ENCODE measurements around the gene SLC27A1.
"Not testable (repeated sequence)": the region's sequence is repeated elsewhere in the genome, so short reads cannot be mapped to it uniquely, and the experiment has no call there.

The SLC27A1 gene

GRCh38 chr19:17541184-17541759 lies 70.9 kb downstream of the SLC27A1 start:
- DNase-seq: no peak

GRCh38 chr19:17542042-17542441 lies 71.7 kb downstream of the SLC27A1 start:
- DNase-seq: no peak

DNA sequence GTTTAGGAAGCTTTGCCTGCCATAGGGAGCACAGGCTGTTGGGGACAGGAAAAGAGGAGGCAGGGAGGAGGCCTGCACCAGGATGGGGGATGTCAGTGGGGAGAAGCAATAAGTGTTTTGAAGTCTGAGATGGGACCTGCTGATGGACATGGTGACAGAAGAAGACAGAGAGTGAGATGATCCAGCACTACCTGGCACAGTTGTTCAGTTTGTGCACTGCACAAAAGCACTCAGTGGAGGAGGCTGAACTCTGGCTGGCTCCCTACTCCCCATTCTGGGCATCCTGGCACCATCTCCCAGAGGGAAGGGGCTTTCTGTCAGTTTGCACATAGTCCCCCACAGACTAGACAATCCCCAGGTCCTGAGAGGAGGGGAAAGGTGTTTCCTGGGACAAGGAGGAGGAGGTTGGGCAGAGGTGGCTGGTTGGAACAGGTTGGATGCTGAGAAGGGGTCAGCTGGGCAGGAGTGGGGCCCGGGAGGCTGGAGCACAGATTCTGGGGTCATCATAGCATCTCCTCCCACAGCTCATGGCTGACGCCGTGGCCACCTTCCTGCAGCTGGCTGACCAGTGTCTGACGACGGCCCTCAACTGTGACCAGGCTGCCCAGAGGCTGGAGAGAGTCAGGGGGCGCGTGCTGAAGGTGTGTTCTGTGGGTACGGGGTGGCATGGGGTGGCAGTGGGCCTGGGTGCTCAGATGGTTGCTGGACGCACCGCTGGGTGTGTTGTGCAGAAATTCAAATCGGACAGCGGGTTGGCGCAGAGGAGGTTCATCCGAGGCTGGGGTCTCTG lies 72.7 kb downstream of the SLC27A1 start:
- no peak for DNase-seq

GRCh38 chr19:17543986-17544385 lies 73.7 kb downstream of the SLC27A1 start:
- DNase-seq: no peak

DNA sequence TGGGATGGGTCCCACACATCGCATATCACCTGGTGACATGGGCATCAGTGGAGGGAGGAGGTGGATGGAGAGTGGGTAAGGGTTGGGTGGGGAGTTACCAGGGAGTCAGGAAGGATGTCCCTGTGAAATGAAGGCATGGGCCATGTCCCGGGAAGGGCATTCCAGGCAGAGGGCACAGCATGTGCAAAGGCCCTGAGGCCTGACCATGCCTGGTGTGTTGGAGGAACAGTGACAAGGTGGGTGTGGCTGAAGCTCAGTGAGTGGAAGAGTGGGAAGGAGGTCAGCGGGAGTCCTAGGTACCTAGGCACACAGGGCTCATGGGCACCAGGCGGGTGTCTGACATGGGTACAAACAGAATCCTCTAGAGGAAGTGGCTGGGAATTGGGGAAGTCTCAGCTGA lies 74.1 kb downstream of the SLC27A1 start:
- DNase-seq: no peak

GRCh38 chr19:17548145-17548544 lies 77.8 kb downstream of the SLC27A1 start:
- no peak for DNase-seq

DNA sequence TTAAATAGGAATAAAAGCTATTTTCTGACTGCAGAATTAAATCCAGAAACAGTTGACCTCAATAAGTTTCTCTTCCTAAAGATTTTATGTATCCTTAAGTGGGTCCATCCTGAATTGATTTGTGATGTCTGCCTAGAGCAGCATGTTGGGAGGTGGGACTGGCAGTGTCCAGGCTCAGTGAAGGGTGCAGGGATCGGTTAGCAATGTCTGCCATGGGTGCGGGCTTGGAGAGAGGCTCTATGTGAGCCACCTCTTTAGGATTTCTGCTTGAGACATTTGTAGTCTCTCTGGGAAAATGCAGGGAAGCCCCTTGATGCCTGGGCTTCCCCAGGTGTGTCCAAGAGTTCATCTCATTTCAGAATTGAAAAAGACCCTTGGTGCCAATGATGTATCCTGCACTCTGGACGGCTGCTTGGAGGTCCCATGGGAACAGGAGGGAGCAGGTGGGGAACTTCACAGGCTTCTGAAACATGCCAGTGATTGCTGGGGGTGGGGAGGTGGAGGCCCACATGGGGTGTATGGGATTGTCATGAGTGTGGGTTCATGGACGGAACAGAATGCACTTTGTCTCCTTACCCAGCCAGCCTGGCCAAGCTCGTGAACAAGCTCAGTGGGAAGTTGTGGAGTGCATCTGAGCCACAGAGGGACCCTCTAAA lies 78.9 kb downstream of the SLC27A1 start:
- DNase-seq: no peak

GRCh38 chr19:17550076-17550667 lies 79.8 kb downstream of the SLC27A1 start:
- no peak for DNase-seq

DNA sequence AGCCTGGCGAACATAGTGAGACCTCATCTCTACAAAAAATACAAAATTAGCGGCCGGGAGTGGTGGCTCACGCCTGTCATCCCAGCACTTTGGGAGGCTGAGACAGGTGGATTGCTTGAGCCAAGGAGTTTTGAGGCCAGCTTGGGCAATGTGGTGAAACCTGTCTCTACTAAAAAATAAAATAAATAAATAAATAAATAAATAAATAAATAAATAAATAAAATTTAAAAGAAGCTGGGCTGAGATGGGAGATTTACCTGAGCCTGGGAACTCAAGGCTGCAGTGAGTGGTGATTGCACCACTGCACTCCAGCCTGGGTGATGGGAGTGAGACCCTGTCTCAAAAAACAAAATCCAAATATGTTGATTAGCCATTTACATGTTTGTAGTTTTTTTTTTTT lies 82.4 kb downstream of the SLC27A1 start:
- DNase-seq: not testable (repeated sequence)

GRCh38 chr19:17553256-17553655 lies 82.9 kb downstream of the SLC27A1 start:
- DNase-seq: peak; percentile 70

DNA sequence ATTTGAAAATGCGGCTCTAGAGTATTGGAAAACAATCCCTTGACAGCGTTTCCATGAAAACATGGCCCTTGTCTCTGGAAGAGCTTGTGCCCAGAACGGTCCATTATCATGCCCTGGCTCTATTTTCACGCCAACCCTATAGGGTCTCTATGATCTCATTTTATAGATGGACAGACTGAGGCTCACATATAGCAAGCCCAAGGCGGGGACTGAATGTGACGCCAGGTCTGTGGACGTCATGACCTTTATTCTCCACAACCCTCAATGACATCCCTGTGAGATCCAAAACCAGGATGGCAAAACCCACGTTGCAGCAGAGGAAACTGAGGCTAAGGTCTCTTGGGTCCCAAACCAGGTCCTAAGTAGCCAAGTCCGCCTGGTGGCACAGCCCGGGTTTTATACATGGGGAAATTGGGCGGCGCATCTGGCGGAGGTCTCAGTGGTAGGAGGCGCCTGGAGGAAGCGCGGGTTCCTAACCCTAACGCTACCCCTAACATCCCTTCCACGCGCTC lies 84.7 kb downstream of the SLC27A1 start:
- no peak for DNase-seq

- peak; percentile 97 for DNase-seq
These were observed 85.2 kb downstream of the SLC27A1 start, which contains the start of gene COLGALT1 for GRCh38 chr19:17555480-17555928. Gene COLGALT1, plus strand, starts transcription at chr19:17555649. Its CDS starts 65 bp downstream, at chr19:17555714.

Measured in NCI-H1092 treated with DMSO at 0.1 percent for 48 hours (cell line).